CD4-positive, alpha-beta T cell treated with Interleukin-6 at 100 ng/mL for 8 hours (primary cell): Measurements from ENCODE around the gene HM13.
"Not testable (repeated sequence)": the region's sequence is repeated elsewhere in the genome, so short reads cannot be mapped to it uniquely, and the experiment has no call there.

ENCODE experiments used
- DNase-seq: peaks from one replicate; pipeline ENCODE4 v3.0.0-alpha.2; 2020; ENCODE audit warnings: mixed read lengths, low spot score

HM13 gene

GRCh38 chr20:31593221-31594001 is 79.2 kb downstream of the HM13 start:
- no peak for DNase-seq

GRCh38 chr20:31594002-31594557 is 79.8 kb downstream of the HM13 start:
- DNase-seq, result no peak

GRCh38 chr20:31594558-31595379 is 80.5 kb downstream of the HM13 start:
- no peak for DNase-seq

GRCh38 chr20:31595380-31595653 is 81.1 kb downstream of the HM13 start:
- DNase-seq, result no peak

- no peak for DNase-seq
These were observed 81.6 kb downstream of the HM13 start for GRCh38 chr20:31595654-31596411.

- not testable (repeated sequence) for DNase-seq
These were observed 82.1 kb downstream of the HM13 start for GRCh38 chr20:31596412-31596715.

DNA sequence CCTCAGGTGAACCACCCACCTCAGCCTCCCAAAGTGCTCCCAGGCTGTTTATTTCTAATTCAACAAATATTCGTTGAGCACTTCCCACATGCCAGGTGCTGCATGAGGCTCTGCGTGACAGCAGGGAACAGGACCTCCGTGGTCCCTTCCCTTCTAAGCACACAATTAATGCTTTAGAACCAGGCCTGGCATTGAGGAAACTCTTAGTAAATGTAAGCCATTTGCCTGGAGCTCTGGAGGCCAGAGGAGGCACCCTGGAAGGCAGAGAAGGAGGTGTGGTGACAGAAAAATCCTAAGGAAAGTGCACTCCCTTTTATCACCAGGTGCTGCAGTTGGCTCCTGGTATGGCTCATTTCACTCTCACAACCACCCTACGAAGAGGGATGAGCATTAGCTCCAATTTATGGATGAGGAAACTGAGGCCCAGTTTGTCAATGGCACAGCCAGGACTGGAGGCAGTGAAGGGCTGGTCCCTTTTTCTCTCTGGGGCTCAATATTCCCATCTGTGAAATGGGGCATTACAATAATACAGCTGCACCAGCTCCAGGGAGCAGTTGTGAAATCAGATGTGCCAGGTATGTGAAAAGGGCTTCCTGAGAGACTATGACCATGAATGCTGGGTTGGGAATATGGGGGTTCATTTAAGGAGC is 82.7 kb downstream of the HM13 start:
- DNase-seq, result no peak

- DNase-seq, result no peak
These were observed 83.2 kb downstream of the HM13 start for GRCh38 chr20:31597481-31597855.

DNA sequence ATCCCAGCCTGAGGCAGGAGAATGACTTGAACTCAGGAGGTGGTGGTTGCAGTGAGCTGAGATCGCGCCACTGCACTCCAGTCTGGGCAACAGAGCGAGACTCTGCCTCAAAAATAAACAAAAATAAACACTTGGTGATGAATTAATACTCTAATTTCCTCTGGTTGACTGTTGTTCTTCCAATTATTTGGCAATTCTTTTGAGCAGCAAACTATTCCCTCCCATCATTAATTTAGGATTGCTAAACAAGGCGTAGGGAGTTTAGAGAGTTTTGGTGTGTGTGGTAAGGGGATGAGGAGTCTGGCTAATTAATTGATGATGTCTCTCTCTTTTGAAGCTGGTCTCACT is 88.2 kb downstream of the HM13 start:
- DNase-seq, result no peak

DNA sequence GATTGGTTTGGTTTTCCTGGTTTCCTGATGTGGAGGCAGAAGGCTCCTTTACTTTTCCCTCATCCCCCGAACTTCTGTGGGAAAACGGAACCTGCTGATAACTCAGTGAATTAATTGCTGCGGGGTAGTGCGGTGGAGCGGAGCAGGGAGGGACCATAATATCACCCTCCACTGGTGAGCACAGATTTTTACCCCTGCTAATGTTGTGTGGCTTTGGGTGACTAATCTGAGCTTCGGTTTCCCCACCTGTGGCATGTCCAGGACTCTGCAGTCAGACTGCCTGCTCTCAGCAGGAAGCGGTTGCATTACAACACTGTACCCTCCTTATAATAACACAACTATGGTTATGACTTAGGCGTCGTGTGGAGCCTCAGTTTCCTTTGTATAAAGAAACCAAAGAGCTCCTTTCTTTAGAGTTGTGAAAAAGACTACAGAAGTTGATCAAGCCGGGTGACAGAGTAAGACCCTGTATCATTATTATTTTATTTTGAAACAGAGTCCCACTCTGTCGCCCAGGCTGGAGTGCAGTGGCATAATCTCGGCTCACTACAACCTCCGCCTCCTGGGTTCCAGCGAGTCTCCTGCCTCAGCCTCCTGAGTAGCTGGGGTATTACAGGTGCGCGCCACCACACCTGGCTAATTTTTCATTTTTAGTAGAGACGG is 88.7 kb downstream of the HM13 start:
- DNase-seq, result peak; percentile 41

DNA sequence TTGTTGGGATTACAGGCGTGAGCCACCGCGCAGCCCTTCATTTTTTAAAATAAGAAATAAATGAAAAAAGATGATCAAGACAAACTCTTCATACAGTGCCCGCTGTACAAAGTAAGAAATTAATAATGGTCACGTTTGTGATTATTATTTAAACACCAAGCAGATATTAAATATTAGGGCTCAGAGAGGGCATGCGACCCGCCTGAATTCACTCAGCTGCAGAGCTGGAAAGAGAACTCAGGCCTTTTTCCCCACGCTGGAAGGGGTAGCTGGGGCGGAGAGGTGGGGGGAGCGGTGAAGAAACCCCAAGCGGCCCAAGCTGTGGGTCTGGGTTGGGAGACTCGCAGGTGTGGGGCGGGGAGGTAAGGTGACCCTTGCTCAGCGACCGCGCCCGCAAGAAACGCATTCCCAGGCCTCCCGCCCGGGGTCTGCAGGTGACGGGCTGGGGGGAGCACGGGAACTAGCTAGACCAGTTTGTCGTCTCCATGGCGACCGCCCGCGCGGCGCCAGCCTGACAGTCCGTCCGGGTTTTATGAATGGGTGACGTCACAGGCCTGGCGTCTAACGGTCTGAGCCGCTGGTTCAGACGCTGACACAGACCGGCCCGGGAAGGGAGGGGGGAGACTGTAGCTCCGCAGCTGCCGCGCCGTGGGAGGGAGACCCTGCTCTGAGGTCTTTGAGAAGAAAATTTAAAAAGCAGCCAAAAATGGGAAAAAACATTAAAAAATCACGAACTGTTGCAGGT is 89.8 kb downstream of the HM13 start:
- peak; percentile 64 for DNase-seq

GRCh38 chr20:31604567-31605030 is 90.4 kb downstream of the HM13 start:
- DNase-seq, result no peak

GRCh38 chr20:31605031-31605901 is 91.0 kb downstream of the HM13 start, which contains the start of gene ID1:
Gene ID1 (plus strand): TSS chr20:31605289. CDS start chr20:31605388, 99 bp downstream.
- DNase-seq, result peak; percentile 85

DNA sequence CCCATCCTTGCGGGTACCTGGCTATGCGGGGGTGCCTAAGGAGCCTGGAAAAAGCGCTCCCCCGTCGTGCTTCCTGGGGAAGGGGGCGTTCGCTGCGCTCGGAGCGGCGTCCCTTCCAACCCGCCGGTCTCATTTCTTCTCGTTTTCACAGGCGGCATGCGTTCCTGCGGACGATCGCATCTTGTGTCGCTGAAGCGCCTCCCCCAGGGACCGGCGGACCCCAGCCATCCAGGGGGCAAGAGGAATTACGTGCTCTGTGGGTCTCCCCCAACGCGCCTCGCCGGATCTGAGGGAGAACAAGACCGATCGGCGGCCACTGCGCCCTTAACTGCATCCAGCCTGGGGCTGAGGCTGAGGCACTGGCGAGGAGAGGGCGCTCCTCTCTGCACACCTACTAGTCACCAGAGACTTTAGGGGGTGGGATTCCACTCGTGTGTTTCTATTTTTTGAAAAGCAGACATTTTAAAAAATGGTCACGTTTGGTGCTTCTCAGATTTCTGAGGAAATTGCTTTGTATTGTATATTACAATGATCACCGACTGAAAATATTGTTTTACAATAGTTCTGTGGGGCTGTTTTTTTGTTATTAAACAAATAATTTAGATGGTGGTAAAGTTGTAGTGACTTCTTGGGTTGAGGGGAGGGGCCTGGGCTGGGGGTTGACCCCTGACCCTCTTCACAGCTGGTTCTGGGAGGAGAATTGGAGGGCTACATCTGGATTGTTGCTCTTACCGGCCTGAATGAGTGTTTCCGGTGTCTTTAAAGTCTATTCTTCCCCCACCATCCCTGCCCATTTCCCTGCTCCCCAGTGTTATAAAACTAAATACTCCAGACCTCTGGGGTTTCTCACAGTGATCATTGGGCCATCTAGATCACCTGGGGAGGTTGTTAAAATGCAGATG is 91.9 kb downstream of the HM13 start:
- DNase-seq, result no peak

GRCh38 chr20:31606804-31607639 is 92.8 kb downstream of the HM13 start:
- no peak for DNase-seq

DNA sequence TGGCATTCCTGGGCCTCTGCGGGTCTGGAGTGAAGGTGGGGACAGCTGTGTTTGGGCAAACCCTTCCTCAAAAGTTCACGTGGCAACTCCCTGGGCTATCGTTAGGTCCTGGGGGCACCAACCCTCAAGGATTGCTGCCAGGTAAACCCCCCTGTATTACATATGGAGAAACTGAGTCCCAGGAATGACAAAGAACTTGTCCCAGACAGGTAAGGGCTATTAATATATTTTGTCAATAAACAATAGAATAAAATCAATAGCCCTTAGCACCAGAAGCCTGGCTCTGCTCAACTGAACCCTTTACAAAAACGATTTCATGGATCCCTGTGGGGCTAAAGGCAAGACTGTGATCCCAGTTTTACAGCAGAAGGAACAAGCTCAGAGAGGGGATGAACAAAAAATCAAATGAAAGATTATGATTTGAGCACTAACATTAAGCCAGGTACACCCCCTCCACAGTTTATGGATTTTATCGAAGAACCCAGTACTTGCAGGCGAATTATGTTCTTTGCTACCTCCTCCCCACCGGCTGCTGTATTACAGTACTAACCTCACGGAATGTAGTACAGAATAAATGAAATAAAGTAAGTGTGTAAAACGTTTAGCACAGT is 93.5 kb downstream of the HM13 start:
- DNase-seq, result no peak

- no peak for DNase-seq
These were observed 94.2 kb downstream of the HM13 start for GRCh38 chr20:31608251-31608945.
